B cell (primary cell): ENCODE measurements around the gene HSFX2. TPM values are rescaled to one million over a fixed set of nuclear protein-coding genes. Genes with fewer than 3 reads are reported as not detected.
"Not testable (repeated sequence)": the region's sequence is repeated elsewhere in the genome, so short reads cannot be mapped to it uniquely, and the experiment has no call there.

Experiments
- ATAC-seq: fragments of 200-7000 bp; cut with Tn5 transposase; one replicate; pipeline ENCODE4 v1.10.0; 2021; ENCODE audit warnings: low read depth, mild to moderate bottlenecking, moderate number of reproducible peaks, moderate library complexity
- CTCF ChIA-PET: fragments of 350-600 bp; sonication (Branson Sonifier 250); formaldehyde crosslinking; loops from one replicate; lab custom pipeline; 2021; ENCODE audit warnings: antibody characterized with exemption, inconsistent platforms; lab: Charles Lee
- POLR2A ChIA-PET: fragments of 350-600 bp; sonication (Branson Sonifier 250); formaldehyde crosslinking; loops from one replicate; lab custom pipeline; 2021; ENCODE audit warnings: antibody characterized with exemption; lab: Charles Lee
- DNase-seq: peaks from one replicate; pipeline ENCODE4 v3.0.0; 2013
- H2AFZ ChIP-seq: 2 replicates; pipeline ENCODE4 v1.6.1; 2012; ENCODE audit warnings: mild to moderate bottlenecking, low read depth, low read length; ENCODE audit not compliant: insufficient read depth, poor library complexity, severe bottlenecking
- H3K27ac ChIP-seq, 2 donors: 1 replicate in 1 of 2; 2 replicates in 1 of 2; pipeline ENCODE4 v1.5.1; 2012 to 2013; ENCODE audit warnings: low read length in 2 of 2, mild to moderate bottlenecking in 2 of 2, moderate library complexity in 1 of 2
- H3K27me3 ChIP-seq, 4 experiments: fragments of 200-600 bp in 1 of 4; sonication (generic) in 1 of 4; replicated peaks in 1 of 4; 1 replicate in 2 of 4; 2 replicates in 2 of 4; pipeline versions ENCODE4 v1.6.1 to v1.7.0; 2013 to 2016; ENCODE audit warnings: low read length in 3 of 4, mild to moderate bottlenecking in 2 of 4, mixed read lengths in 1 of 4, moderate library complexity in 1 of 4; ENCODE audit not compliant: insufficient read depth in 4 of 4, control insufficient read depth in 3 of 4; ENCODE audit errors: control extremely low read depth in 1 of 4
- H3K36me3 ChIP-seq, 2 experiments: replicated peaks in 1 of 2; 1 replicate in 1 of 2; 2 replicates in 1 of 2; pipeline versions ENCODE4 v1.6.1 to v1.7.1; 2013; ENCODE audit warnings: low read length in 1 of 2; ENCODE audit not compliant: insufficient read depth in 2 of 2, control insufficient read depth in 1 of 2; ENCODE audit errors: control extremely low read depth in 1 of 2, extremely low read depth in 1 of 2
- H3K4me1 ChIP-seq, 2 donors: fragments of 200-600 bp in 1 of 2; sonication (generic) in 1 of 2; 1 replicate in 1 of 2; 2 replicates in 1 of 2; pipeline versions ENCODE4 v1.5.1 to v1.6.1; 2013 to 2017; ENCODE audit warnings: low read length in 2 of 2; ENCODE audit not compliant: control insufficient read depth in 2 of 2, insufficient read depth in 2 of 2
- H3K4me2 ChIP-seq: replicated peaks from 2 replicates; pipeline ENCODE3; 2012; ENCODE audit warnings: mild to moderate bottlenecking, low read depth, low read length; ENCODE audit not compliant: poor library complexity, severe bottlenecking
- H3K4me3 ChIP-seq, 5 experiments: fragments of 200-600 bp in 1 of 5; sonication (generic) in 1 of 5; 1 replicate in 3 of 5; 2 replicates in 2 of 5; pipeline versions ENCODE4 v1.5.1 to v1.7.0; 2011 to 2016; ENCODE audit warnings: low read length in 4 of 5, mild to moderate bottlenecking in 4 of 5, low read depth in 2 of 5, control low read depth in 1 of 5, moderate library complexity in 1 of 5; ENCODE audit not compliant: insufficient read depth in 1 of 5; ENCODE audit errors: control extremely low read depth in 1 of 5, extremely low read depth in 1 of 5
- H3K79me2 ChIP-seq: fragments of 200-600 bp; sonication (generic); one replicate; pipeline ENCODE4 v1.6.0; 2016; ENCODE audit warnings: low read length; ENCODE audit not compliant: control insufficient read depth, insufficient read depth
- H3K9ac ChIP-seq: fragments of 200-600 bp; sonication (generic); 2 replicates; pipeline ENCODE4 v1.6.1; 2017; ENCODE audit warnings: mild to moderate bottlenecking, low read length, moderate library complexity
- H3K9me3 ChIP-seq, 3 donors: one replicate each; pipeline versions ENCODE4 v1.6.1 to v1.7.1; 2013; ENCODE audit warnings: low read length in 2 of 3; ENCODE audit not compliant: control insufficient read depth in 2 of 3, insufficient read depth in 1 of 3; ENCODE audit errors: control extremely low read depth in 1 of 3
- H4K20me1 ChIP-seq: 2 replicates; pipeline ENCODE4 v1.6.0; 2012; ENCODE audit warnings: mild to moderate bottlenecking, low read length; ENCODE audit not compliant: insufficient read depth, control insufficient read depth, poor library complexity, severe bottlenecking
- H3K27ac Mint-ChIP-seq: one replicate; pipeline ENCODE4 v1.8.0; 2021; ENCODE audit warnings: mixed read lengths
- H3K27me3 Mint-ChIP-seq: one replicate; pipeline ENCODE4 v1.8.0; 2021; ENCODE audit warnings: mixed read lengths
- H3K4me1 Mint-ChIP-seq: one replicate; pipeline ENCODE4 v1.8.0; 2021; ENCODE audit warnings: mixed read lengths
- H3K4me3 Mint-ChIP-seq: one replicate; pipeline ENCODE4 v1.8.0; 2021; ENCODE audit warnings: mixed read lengths
- H3K9me3 Mint-ChIP-seq: one replicate; pipeline ENCODE4 v1.8.0; 2022; ENCODE audit warnings: mixed read lengths; ENCODE audit not compliant: insufficient read depth
- WGBS: methylation state at CpG from one replicate; pipeline ENCODE4 v1.1.5; 2013; ENCODE audit warnings: missing lambda C conversion rate; ENCODE audit not compliant: insufficient coverage; 5-methylcytosine and 5-hydroxymethylcytosine counted together
- intact Hi-C: fragments of 100-400 bp; cut with micrococcal nuclease; formaldehyde crosslinking; loops from one replicate; pipeline ENCODE4 v1.10.0; 2022
- polyA plus RNA-seq: library from polyadenylated mRNA; depleted of rRNA; stranded (reverse); fragments of >200 nt; gene quantifications from 2 replicates; pipeline ENCODE4 v1.2.3, GENCODE V29; 2012
- total RNA-seq, 2 donors: library from RNA; stranded (reverse); fragments of 120-200 nt in 1 of 2; gene quantifications; 1 replicate in 1 of 2; 2 replicates in 1 of 2; pipeline versions ENCODE4 v1.2.3 to v1.2.4, GENCODE V29; 2013 to 2022

Gene HSFX2
- total and polyA plus RNA-seq, 2 donors (not counting 1 experiment from before 2014, with no cell fraction given): 1.6 to 1.9 TPM

DNA sequence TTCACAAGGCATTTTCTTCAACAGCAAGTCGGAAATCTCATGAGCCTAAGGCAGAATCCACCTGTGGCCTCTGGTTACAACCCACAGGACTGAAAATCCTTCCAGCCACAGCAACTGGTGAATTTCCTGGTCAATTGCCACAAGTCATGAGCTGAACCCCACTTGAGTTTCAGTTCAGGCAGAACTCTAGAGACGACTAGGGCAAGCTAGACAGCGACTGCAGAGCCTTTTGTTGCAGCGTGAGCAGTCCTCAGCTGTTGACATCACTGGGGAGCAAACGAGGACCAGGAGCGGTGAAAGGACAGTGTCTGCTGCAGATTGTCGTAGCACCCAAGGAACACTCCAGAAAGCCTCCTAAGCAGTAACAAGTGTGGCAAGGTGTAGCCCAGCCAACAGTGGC is 829 bp upstream of the HSFX2 start:
- H3K27ac Mint-ChIP-seq, H4K20me1 ChIP-seq, H3K36me3 ChIP-seq, H3K27me3 ChIP-seq, H3K9ac ChIP-seq, H3K4me1 Mint-ChIP-seq, H3K27me3 Mint-ChIP-seq, H3K4me1 ChIP-seq, POLR2A ChIA-PET, ATAC-seq, CTCF ChIA-PET, H3K4me3 ChIP-seq, H3K27ac ChIP-seq, H2AFZ ChIP-seq, H3K4me2 ChIP-seq, H3K9me3 ChIP-seq, H3K4me3 Mint-ChIP-seq, intact Hi-C loops, H3K9me3 Mint-ChIP-seq, H3K79me2 ChIP-seq, DNase-seq: not testable (repeated sequence)
- no CpG with 5 or more reads among the region's 7 CpGs for WGBS

DNA sequence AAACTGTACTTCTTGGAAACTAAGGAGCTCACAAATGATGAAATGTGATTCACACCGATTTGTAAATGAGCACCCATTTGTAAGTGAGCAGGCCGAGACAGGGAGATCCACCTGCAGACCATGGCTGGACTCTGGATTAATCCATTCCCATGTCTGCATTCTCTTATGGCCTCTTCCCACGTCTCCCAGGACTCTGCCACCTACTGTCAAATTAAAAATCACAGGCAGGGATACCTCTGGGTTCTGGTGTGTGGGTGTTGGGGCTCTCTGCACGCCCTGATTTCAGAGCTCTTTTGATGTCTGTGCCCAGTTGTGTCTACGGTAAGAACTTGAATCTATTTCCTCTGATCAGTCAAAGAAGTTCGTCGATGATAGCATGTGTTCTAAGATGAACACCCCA is 4.1 kb downstream of the HSFX2 start:
- H3K4me3 ChIP-seq, H3K27me3 Mint-ChIP-seq, H3K4me2 ChIP-seq, H3K9me3 Mint-ChIP-seq, H3K27ac ChIP-seq, H3K79me2 ChIP-seq, H3K27me3 ChIP-seq, H3K4me1 Mint-ChIP-seq, ATAC-seq, H3K9me3 ChIP-seq, POLR2A ChIA-PET, H3K27ac Mint-ChIP-seq, DNase-seq, H4K20me1 ChIP-seq, H3K9ac ChIP-seq, CTCF ChIA-PET, H3K4me1 ChIP-seq, H3K4me3 Mint-ChIP-seq, H2AFZ ChIP-seq, H3K36me3 ChIP-seq, intact Hi-C loops: not testable (repeated sequence)
- WGBS: no CpG with 5 or more reads among the region's 7 CpGs

DNA sequence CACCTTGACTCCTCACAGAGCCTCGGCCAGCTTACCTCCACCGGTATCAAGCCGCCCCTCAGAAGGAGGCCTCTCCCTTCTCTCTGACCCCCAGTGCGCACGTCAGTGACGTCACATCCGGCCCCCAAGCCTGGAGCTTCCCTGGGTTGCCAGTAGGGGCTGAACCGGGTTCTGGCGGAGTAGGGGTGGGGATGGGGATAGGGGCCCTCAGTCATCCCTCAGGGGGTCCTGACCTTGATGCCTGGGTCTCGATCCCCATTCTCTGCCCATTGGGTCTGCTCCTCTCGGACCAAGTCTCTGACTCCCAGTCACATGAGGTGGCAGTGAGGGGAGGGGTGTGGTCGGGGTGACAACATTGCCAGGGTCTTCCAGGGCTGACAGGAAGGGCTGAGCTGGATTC is 7.8 kb downstream of the HSFX2 start, which contains the start of gene MAGEA9B:
Gene MAGEA9B, minus strand, starts transcription at position 101 of the 400 bp plus-strand sequence. CDS start 4,280 bp downstream, outside the sequence.
- H3K27ac Mint-ChIP-seq, H3K4me1 Mint-ChIP-seq: not testable (repeated sequence)

DNA sequence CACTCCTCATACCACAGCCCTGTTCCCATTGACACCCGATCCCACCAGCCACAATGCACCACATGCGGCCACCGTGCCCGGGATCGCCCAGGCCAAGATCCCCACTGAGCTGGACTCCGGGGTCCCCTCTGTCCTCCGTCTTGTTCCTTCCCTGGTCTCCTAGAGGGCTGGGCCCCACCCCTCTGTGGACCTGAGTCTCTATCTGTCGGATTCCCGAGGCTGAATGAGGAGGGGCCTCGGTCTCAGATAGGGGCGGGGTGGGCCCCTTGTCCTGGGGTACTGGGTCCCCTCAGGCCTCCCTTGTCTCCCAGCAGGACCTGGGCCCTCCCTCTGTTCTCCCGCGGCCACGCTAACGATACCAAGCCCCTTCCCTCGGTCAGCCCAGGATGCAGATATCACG is 9.5 kb downstream of the HSFX2 start:
- H3K27me3 Mint-ChIP-seq, H3K79me2 ChIP-seq, H3K4me3 ChIP-seq, H3K27ac Mint-ChIP-seq, H3K4me1 Mint-ChIP-seq, ATAC-seq, H3K27ac ChIP-seq, H3K9ac ChIP-seq, H3K4me2 ChIP-seq, CTCF ChIA-PET, H4K20me1 ChIP-seq, H3K4me1 ChIP-seq, H3K36me3 ChIP-seq, H3K4me3 Mint-ChIP-seq, intact Hi-C loops, H3K9me3 ChIP-seq, H3K27me3 ChIP-seq, H2AFZ ChIP-seq, POLR2A ChIA-PET, H3K9me3 Mint-ChIP-seq, DNase-seq: not testable (repeated sequence)
- WGBS: no CpG with 5 or more reads among the region's 17 CpGs

More for the DNA sequence above, 7.8 kb downstream of the HSFX2 start, which contains the start of gene MAGEA9B:
- no CpG with 5 or more reads among the region's 12 CpGs for WGBS
- H3K4me1 ChIP-seq, H3K79me2 ChIP-seq, H3K4me3 ChIP-seq, DNase-seq, H3K4me3 Mint-ChIP-seq, H3K27ac ChIP-seq, POLR2A ChIA-PET, H3K9me3 Mint-ChIP-seq, H4K20me1 ChIP-seq, ATAC-seq, H3K4me2 ChIP-seq, H3K27me3 Mint-ChIP-seq, H3K27me3 ChIP-seq, H3K36me3 ChIP-seq, H3K9ac ChIP-seq, intact Hi-C loops, H2AFZ ChIP-seq, H3K9me3 ChIP-seq, CTCF ChIA-PET: not testable (repeated sequence)
